ENCODE results near the gene MOSMO. TPM values are rescaled to one million over a fixed set of nuclear protein-coding genes. Genes with fewer than 3 reads are reported as not detected.
"Not testable (repeated sequence)": the region's sequence is repeated elsewhere in the genome, so short reads cannot be mapped to it uniquely, and the experiment has no call there.

MOSMO gene
- total RNA-seq, 1 donor from 2014 or later, result 17.6 TPM

GRCh38 chr16:22002047-22002446 is 5.9 kb upstream of the MOSMO start:
- intact Hi-C loops (cut with micrococcal nuclease), result not testable (repeated sequence)

GRCh38 chr16:22003195-22003594 is 4.7 kb upstream of the MOSMO start:
- intact Hi-C loops (cut with micrococcal nuclease), result no loop called here

GRCh38 chr16:22004341-22004740 is 3.6 kb upstream of the MOSMO start:
- intact Hi-C loops (cut with micrococcal nuclease), result no loop called here

GRCh38 chr16:22005746-22006145 is 2.2 kb upstream of the MOSMO start:
- intact Hi-C loops (cut with micrococcal nuclease), result no loop called here

GRCh38 chr16:22006636-22007035 is 1.3 kb upstream of the MOSMO start:
- intact Hi-C loops (cut with micrococcal nuclease), result loop anchor here (1.0 kb wide), 3 partner anchors 49 to 182 kb away; partner anchors contain the start of gene UQCRC2

GRCh38 chr16:22007159-22007508 is 777 bp upstream of the MOSMO start:
- intact Hi-C loops (cut with micrococcal nuclease), result loop anchor here (1.0 kb wide), 3 partner anchors 48 to 181 kb away; partner anchors contain the start of gene UQCRC2

- intact Hi-C loops (cut with micrococcal nuclease), result loop anchor here (1.0 kb wide), 1 partner anchor 290 kb away; no protein-coding TSS in a partner anchor
These were observed 526 bp downstream of the MOSMO start for GRCh38 chr16:22008215-22009059.

- intact Hi-C loops (cut with micrococcal nuclease), result no loop called here
These were observed 3.0 kb downstream of the MOSMO start for GRCh38 chr16:22010902-22011301.

- intact Hi-C loops (cut with micrococcal nuclease), result no loop called here
These were observed 4.3 kb downstream of the MOSMO start for GRCh38 chr16:22012241-22012640.

- intact Hi-C loops (cut with micrococcal nuclease), result no loop called here
These were observed 5.6 kb downstream of the MOSMO start for GRCh38 chr16:22013486-22013885.

- intact Hi-C loops (cut with micrococcal nuclease), result no loop called here
These were observed 6.5 kb downstream of the MOSMO start for GRCh38 chr16:22014271-22014873.

GRCh38 chr16:22016927-22017326 is 9.0 kb downstream of the MOSMO start:
- intact Hi-C loops (cut with micrococcal nuclease), result no loop called here

- intact Hi-C loops (cut with micrococcal nuclease), result no loop called here
These were observed 10.6 kb downstream of the MOSMO start for GRCh38 chr16:22018559-22018958.

- intact Hi-C loops (cut with micrococcal nuclease), result no loop called here
These were observed 14.2 kb downstream of the MOSMO start for GRCh38 chr16:22022151-22022550.

GRCh38 chr16:22023505-22023904 is 15.6 kb downstream of the MOSMO start:
- intact Hi-C loops (cut with micrococcal nuclease), result no loop called here

- intact Hi-C loops (cut with micrococcal nuclease), result not testable (repeated sequence)
These were observed 16.9 kb downstream of the MOSMO start for GRCh38 chr16:22024785-22025184.

GRCh38 chr16:22027633-22028032 is 19.7 kb downstream of the MOSMO start:
- intact Hi-C loops (cut with micrococcal nuclease), result no loop called here

- intact Hi-C loops (cut with micrococcal nuclease), result no loop called here
These were observed 21.7 kb downstream of the MOSMO start for GRCh38 chr16:22029632-22030031.

- intact Hi-C loops (cut with micrococcal nuclease), result no loop called here
These were observed 22.3 kb downstream of the MOSMO start for GRCh38 chr16:22030087-22030812.

GRCh38 chr16:22031483-22032083 is 23.7 kb downstream of the MOSMO start:
- intact Hi-C loops (cut with micrococcal nuclease), result no loop called here

GRCh38 chr16:22034503-22034902 is 26.6 kb downstream of the MOSMO start:
- intact Hi-C loops (cut with micrococcal nuclease), result no loop called here

- intact Hi-C loops (cut with micrococcal nuclease), result no loop called here
These were observed 27.2 kb downstream of the MOSMO start for GRCh38 chr16:22035153-22035552.
